Pancreas (tissue), 10 donors: ENCODE measurements around the gene UBE2J2. TPM values are rescaled to one million over a fixed set of nuclear protein-coding genes. Genes with fewer than 3 reads are reported as not detected.

Source experiments
- ATAC-seq, 4 donors: fragments of 200-7000 bp; cut with Tn5 transposase; one replicate each; pipeline versions ENCODE4 v1.8.0 to v1.9.1; 2020; ENCODE audit warnings: mild to moderate bottlenecking in 4 of 4, moderate library complexity in 4 of 4
- DNase-seq, 6 donors: peaks; one replicate each; pipeline ENCODE4 v3.0.0-alpha.2; 2020
- FAIRE-seq: peaks from 2 replicates; lab custom pipeline; 2012; peaks lifted over from hg19 to GRCh38; lab: Jason Lieb, UNC
- H3K27ac ChIP-seq, 4 donors: fragments of 200-600 bp; sonication (generic); 1 replicate in 3 of 4; 2 replicates in 1 of 4; pipeline versions ENCODE4 v1.5.0 to v1.8.0; 2020
- H3K27me3 ChIP-seq, 4 donors: fragments of 200-600 bp; one replicate each; pipeline ENCODE4 v1.8.0; 2021
- H3K36me3 ChIP-seq, 3 donors: fragments of 200-600 bp; sonication (generic) in 1 of 3; one replicate each; pipeline versions ENCODE4 v1.5.0 to v1.8.0; 2020 to 2021
- H3K4me1 ChIP-seq, 3 donors: fragments of 200-600 bp; one replicate each; pipeline ENCODE4 v1.8.0; 2021
- H3K4me3 ChIP-seq, 4 donors: fragments of 200-600 bp; sonication (generic) in 2 of 4; one replicate each; pipeline versions ENCODE4 v1.5.0 to v1.8.0; 2020 to 2021
- H3K9me3 ChIP-seq, 4 donors: fragments of 200-600 bp; one replicate each; pipeline ENCODE4 v1.8.0; 2021
- WGBS, 2 donors: extraction: QIAGEN DNeasy Blood & Tissue Kit; methylation state at CpG; one replicate each; pipeline ENCODE4 v1.1.7; 2013; 5-methylcytosine and 5-hydroxymethylcytosine counted together
- intact Hi-C, 3 donors: fragments of 100-400 bp; cut with DNase I; formaldehyde crosslinking; loops; one replicate each; pipeline versions ENCODE4 v1.11.1 to v1.14.2; 2022
- polyA plus RNA-seq, 2 donors: library from polyadenylated mRNA; stranded (reverse); fragments of 200-250 nt; gene quantifications; one replicate each; pipeline ENCODE4 v1.2.3, GENCODE V29; 2013
- total RNA-seq, 6 donors: library from RNA; stranded (reverse); fragmentation: NEBNext Ultra II Directional in 4 of 6; extraction: Animal tissue kit (Norgen Biotek cat#: 25700) in 4 of 6; gene quantifications; one replicate each; pipeline versions ENCODE4 v1.2.1 to v1.2.4, GENCODE V29; 2021 to 2023
- TF ChIP-seq, protein P1 (sequence below), 4 donors: fragments of 200-600 bp; sonication (generic) in 3 of 4; IDR thresholded peaks; one replicate each; pipeline versions ENCODE4 v1.5.0 to v1.8.0; 2021; ENCODE audit warnings: antibody characterized with exemption in 4 of 4
- donor health status: healthy with polysubstance abuse.
- donor health status: DM: no; HTN: no; CAD: no; lungs with moderate emphysema.
- donor health status: DM: no; HTN: no; CAD: no.
- donor health status: control.
- donor health status: control.
- donor health status: Bipolar disorder and iron deficiency.
- donor health status: DM: yes; HTN: yes; CAD: no.
- donor health status: DM: no; HTN: no; CAD: no.
- donor health status: DM: no; HTN: no; CAD: no.
- donor health status: DM: yes; HTN: yes; CAD: no.

UBE2J2 gene
- total and polyA plus RNA-seq, 8 donors, result 20.8 to 44.5 (median 22.7) TPM

DNA sequence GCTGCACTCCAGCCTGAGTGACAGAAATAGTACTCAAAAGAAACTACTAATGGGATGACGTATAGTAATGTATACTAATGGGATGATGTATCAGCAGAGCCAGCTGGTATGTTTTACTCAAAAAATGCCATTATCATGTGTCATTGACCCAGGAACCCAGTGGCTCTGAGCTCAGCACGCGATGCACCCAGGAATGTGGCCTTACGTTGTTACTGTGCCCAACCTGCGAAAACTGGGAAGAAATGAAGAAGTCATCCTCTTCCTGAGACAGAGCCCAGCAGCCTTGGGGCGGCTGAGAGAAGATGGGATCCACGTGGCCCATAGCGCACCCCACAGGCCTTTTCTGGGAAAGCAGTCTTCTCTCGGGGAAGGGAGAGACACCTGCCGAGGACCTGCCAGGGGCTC is 8.8 kb downstream of the UBE2J2 start:
- TF ChIP-seq, protein P1, sequence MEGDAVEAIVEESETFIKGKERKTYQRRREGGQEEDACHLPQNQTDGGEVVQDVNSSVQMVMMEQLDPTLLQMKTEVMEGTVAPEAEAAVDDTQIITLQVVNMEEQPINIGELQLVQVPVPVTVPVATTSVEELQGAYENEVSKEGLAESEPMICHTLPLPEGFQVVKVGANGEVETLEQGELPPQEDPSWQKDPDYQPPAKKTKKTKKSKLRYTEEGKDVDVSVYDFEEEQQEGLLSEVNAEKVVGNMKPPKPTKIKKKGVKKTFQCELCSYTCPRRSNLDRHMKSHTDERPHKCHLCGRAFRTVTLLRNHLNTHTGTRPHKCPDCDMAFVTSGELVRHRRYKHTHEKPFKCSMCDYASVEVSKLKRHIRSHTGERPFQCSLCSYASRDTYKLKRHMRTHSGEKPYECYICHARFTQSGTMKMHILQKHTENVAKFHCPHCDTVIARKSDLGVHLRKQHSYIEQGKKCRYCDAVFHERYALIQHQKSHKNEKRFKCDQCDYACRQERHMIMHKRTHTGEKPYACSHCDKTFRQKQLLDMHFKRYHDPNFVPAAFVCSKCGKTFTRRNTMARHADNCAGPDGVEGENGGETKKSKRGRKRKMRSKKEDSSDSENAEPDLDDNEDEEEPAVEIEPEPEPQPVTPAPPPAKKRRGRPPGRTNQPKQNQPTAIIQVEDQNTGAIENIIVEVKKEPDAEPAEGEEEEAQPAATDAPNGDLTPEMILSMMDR (IDR thresholded peaks at IDR 0.05), result no peak
- H3K27ac ChIP-seq, result no peak overlapping the region
- 85 to 89% methylated on average over 10 of the region's 10 CpGs for WGBS, 2 donors
- DNase-seq (no peak), FAIRE-seq (no peak), ATAC-seq (no peak)
- H3K4me1 ChIP-seq, result no peaks in the 10 kb centered on the region
- peaks cover 0 to 30% (median 13%) of the 10 kb centered on the region in 3 donors for H3K36me3 ChIP-seq
- intact Hi-C loops, result no loop called here
- H3K9me3 ChIP-seq, result no peaks in the 10 kb centered on the region
- H3K4me3 ChIP-seq, result no peak overlapping the region
- no peaks in the 10 kb centered on the region for H3K27me3 ChIP-seq

DNA sequence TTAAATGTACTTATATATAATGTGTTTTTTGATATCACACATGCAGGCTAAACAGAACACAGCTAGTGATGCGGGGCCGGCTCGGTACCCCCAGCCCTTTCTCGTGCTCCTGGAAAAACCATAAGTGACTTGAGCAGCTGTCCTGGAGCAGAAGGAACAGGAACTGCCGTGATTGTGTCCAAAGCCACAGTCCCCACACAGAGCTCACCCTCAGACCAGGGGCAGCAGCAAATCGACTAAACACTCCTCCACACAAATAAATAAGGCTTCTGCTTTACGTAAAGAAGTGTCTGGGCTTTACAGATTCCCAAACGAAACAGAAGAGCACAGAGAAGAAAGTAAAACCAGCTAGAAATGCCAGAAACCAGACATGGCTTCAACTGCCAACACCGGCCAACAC is 9.6 kb downstream of the UBE2J2 start:
- Histone ChIP-seq H3K27ac (no peak overlapping the region), H3K4me1 (no peaks in the 10 kb centered on the region), H3K4me3 (no peak overlapping the region), H3K27me3 (no peaks in the 10 kb centered on the region), H3K36me3 (peaks cover 0 to 30% (median 13%) of the 10 kb centered on the region in 3 donors), H3K9me3 (no peaks in the 10 kb centered on the region)
- ATAC-seq (no peak), FAIRE-seq (no peak), DNase-seq (no peak)
- TF ChIP-seq, protein P1 (IDR thresholded peaks at IDR 0.05), result no peak
- 86 to 92% methylated on average over 9 of the region's 9 CpGs for WGBS, 2 donors
- intact Hi-C loops, result no loop called here

DNA sequence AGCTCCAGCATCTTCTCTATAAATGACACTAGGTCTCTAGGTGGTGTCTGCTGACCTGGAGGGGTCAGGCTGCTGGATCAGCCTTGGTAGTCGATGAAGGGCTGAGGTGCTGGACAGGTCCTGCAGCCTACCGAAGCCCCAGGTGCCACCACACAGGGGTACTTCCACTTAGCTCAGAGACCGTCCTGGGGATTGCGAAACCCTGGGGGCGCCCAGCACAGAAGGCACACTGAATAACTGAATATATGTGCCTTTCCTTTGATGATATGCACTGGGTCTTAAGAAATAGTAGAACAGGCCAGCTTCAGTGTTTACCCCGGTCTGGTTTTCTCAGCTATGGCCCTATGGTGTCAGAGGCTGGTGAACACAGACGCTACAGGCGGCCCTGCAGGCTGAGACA is 10.9 kb downstream of the UBE2J2 start:
- DNase-seq, result no peak
- TF ChIP-seq, protein P1 (IDR thresholded peaks at IDR 0.05), result no peak
- H3K27ac ChIP-seq, result no peak overlapping the region
- no peak overlapping the region for H3K4me3 ChIP-seq
- ATAC-seq, result no peak
- intact Hi-C loops, result no loop called here
- 89 to 93% methylated on average over 8 of the region's 8 CpGs for WGBS, 2 donors
- FAIRE-seq, result no peak
- no peaks in the 10 kb centered on the region for H3K4me1 ChIP-seq
- H3K36me3 ChIP-seq, result peaks cover 0 to 30% (median 13%) of the 10 kb centered on the region in 3 donors
- H3K9me3 ChIP-seq, result no peaks in the 10 kb centered on the region
- no peaks in the 10 kb centered on the region for H3K27me3 ChIP-seq

- FAIRE-seq (no peak), ATAC-seq (no peak), DNase-seq (no peak)
- 95 to 96% methylated on average over 16 to 17 of the region's 17 CpGs for WGBS, 2 donors
- intact Hi-C loops, result no loop called here
- H3K27me3 ChIP-seq, result no peaks in the 10 kb centered on the region
- no peak overlapping the region for H3K4me3 ChIP-seq
- no peak overlapping the region for H3K27ac ChIP-seq
- TF ChIP-seq, protein P1 (IDR thresholded peaks at IDR 0.05), result no peak
- H3K4me1 ChIP-seq, result no peaks in the 10 kb centered on the region
- peaks cover 0 to 25% (median 13%) of the 10 kb centered on the region in 3 donors for H3K36me3 ChIP-seq
- no peaks in the 10 kb centered on the region for H3K9me3 ChIP-seq
Observed at GRCh38 chr1:1262071-1262470, 11.6 kb downstream of the UBE2J2 start.

GRCh38 chr1:1260843-1261560 is 12.7 kb downstream of the UBE2J2 start:
- H3K4me3 ChIP-seq, result no peak overlapping the region
- TF ChIP-seq, protein P1 (IDR thresholded peaks at IDR 0.05), result no peak
- H3K27me3 ChIP-seq, result no peaks in the 10 kb centered on the region
- intact Hi-C loops, result no loop called here
- no peak overlapping the region for H3K27ac ChIP-seq
- no peaks in the 10 kb centered on the region for H3K9me3 ChIP-seq
- DNase-seq (no peak), ATAC-seq (no peak), FAIRE-seq (no peak)
- no peaks in the 10 kb centered on the region for H3K4me1 ChIP-seq
- 83 to 85% methylated on average over 16 of the region's 16 CpGs for WGBS, 2 donors
- H3K36me3 ChIP-seq, result peaks cover 0 to 36% (median 18%) of the 10 kb centered on the region in 3 donors
